Measurements from ENCODE around the gene OGDHL. TPM values are rescaled to one million over a fixed set of nuclear protein-coding genes. Genes with fewer than 3 reads are reported as not detected.
"Not testable (repeated sequence)": the region's sequence is repeated elsewhere in the genome, so short reads cannot be mapped to it uniquely, and the experiment has no call there.

Gene OGDHL
- 1.5 and 3.4 TPM in 2 replicates for total RNA-seq (2014; rRNA removed; shearing (Covaris generic))

DNA sequence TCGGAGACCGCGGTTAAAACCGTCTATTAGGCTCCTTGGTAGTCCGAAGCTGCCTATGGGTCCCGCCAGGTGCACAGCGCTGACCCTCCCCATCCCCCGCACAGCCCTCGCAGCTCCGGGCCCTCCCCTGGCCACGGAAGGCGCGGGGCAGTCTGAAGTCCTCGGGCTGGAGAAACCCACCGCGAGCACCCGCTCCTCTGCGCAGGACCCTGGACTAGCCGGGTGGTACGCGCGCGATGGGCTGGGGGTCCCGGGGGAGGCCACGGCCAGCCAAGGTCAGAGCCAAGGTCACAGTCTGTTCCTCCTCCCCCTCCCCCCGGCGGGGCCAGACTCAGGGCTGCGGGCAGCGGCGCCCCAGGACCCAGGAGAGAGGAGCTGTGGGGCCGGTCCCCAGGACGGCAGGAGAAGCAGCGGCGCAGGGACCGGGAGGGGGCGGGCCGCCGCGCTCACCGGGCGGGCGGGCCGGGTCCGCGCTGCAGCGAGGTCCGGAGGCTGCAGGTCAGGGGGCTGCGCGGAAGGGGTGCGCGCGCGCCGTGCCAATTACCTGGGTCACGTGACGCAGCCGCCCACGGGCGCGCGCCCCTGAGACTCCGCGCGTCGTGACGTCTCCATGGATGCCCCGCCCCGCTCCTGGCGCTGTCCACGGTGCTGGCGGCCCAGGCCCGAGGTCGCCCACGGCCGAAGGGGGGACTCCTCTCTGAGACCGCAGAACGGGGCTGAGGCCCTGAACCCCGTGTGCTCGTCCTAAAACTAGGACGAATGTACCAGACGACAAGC is at the start of gene OGDHL:
Gene OGDHL (minus strand): TSS at position 535 of the 777 bp plus-strand sequence. CDS start 3,731 bp downstream, outside the sequence.
- peak; percentile 77 for DNase-seq (ENCODE audit: low read depth)

DNA sequence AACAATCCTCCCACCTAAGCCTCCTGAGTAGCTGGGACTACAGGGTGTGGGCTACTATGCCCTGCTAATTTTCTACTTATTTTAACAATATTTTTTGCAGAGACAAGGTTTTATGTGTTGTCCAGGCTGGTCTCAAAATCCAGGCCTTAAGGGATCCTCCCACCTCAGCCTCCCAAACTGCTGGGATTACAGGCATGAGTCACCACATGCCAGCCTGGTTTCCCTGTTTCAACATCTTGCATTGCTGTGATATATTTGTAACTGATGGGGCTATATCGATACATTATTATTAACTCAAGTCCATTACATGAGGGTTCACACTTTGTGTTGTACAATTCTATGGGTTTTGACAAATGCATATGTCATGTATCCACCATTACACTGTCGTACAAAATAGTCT is 41.9 kb upstream of the OGDHL start:
- DNase-seq (ENCODE audit: low read depth) = no peak

DNA sequence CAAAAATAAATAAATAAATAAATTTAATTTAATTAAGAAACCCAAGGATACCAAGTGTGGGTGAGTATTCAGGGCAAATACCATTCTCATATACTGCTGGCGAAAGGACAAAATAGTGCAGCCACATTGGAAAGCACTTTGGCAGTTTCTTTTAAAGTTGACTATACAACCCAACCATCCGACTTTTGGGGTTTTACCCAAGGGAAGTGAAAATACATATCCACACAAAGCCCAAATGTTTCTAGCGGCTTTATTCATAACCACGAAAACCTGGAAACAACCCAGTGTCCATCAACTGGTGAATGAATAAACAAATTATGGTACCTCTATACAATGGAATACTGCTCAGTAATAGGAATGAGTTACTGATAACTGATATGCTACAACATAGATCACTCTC is 36.2 kb upstream of the OGDHL start:
- peak; percentile 4 for DNase-seq (ENCODE audit: low read depth)

DNA sequence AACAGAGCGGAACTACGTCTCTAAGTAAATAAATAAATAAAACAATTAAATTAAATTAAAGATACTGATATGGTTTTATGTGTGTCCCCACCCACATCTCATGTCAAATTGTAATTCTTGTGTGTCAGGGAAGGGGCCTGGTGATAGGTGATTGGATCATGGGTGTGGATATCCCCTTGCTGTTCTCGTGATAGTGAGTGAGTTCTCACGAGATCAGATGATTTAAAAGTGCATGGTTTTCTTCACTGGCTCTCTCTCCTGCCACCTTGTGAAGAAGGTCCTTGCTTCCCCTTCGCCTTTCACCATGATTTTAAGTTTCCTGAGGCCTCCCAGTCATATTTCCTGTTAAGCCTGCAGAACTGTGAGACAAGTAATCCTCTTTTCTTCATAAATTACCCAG is 29.0 kb upstream of the OGDHL start:
- DNase-seq (ENCODE audit: low read depth) = no peak

DNA sequence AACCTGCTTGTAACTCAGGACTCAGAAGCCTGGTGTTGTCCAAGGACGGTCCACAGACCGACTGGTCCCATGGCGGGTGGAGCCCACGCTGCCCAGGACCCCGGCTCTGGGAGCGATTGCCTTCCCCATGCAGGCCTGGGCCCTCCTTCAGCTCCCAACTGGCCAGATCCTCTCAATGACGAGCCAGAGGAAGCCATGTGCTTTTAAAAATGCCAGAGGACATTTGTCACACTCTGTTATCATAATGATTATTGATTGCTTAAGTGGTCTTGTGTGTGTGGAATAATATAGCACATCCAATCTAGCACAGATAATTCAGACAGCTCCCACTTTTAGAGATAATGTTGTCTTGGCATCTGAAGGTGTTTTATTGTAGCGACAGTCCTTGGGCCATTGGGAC is 22.6 kb upstream of the OGDHL start:
- DNase-seq (ENCODE audit: low read depth) = no peak

DNA sequence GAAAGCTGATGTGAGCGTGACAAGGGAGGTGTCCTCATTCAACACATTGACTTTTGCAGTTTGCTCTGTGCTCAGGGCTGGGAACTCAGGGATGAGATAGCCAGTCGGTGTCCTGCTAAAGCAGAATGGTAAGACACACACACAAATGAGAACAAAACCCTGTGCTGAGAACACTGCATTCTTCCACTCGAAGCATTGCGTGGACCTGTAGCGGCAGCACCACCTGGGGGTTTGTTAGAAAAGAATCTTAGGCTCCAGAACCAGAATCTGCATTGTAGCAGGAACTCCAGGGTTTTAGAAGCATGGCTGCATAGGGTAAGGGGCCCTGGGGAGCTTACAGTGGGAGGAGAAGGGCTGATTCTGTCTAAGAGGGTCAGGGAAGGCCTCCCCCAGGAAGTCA is 21.5 kb upstream of the OGDHL start:
- DNase-seq (ENCODE audit: low read depth) = no peak

DNA sequence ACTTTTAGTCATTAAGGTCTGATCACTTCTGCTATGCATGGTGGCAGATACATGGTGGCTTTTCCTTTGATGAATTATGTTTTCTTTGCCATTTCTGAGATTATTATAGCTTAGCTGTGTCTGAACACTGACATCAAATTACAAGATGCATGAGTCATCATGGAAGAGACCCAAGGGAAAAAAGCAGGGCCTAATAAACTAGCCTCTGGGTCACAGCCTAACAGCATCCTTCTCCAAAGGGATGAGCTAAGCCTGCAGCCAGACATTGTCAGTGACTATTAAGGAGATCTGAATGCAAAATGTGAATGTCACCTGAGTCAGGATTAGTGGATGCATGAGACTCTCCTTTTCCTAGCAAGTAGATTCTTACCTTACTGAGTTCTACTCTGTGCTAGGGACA is 19.1 kb upstream of the OGDHL start:
- no peak for DNase-seq (ENCODE audit: low read depth)

DNA sequence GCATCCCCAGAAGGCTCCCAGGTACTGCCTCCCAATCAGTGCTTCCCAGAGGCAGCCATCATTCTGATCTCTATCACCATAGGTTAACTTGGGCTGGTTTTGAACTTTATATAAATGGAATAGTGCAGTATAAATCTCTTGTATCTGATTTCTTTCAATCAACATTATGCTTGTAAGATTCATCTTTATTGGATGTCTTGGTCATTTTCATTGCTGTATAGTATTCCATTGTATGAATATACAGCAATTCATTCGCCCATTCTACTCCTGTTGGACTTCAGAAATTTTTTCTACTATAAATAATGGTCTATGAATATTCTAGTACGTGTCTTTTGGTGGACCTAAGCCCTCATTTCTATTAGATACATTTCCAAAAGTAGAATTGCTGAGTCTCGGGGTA is 16.1 kb upstream of the OGDHL start:
- no peak for DNase-seq (ENCODE audit: low read depth)

DNA sequence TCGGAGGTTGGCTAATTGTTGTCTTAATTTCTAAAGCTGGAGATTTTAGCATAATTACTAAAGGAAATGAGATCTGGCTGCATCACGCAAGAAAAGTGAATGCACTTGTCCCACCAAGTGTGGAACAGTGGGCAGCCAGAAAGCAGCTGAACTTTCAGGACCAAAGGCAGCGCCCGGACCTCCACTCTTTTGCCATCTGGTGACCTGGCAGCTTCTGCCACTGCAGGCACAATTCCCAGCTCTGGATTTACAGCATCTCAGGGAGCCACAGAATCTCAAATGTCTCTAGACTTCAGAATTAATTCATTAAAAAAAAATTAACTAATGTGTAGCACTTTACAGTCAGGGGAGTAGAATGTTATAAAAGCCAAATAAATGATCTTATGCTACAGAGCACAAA is 14.7 kb upstream of the OGDHL start:
- DNase-seq (ENCODE audit: low read depth) = no peak

DNA sequence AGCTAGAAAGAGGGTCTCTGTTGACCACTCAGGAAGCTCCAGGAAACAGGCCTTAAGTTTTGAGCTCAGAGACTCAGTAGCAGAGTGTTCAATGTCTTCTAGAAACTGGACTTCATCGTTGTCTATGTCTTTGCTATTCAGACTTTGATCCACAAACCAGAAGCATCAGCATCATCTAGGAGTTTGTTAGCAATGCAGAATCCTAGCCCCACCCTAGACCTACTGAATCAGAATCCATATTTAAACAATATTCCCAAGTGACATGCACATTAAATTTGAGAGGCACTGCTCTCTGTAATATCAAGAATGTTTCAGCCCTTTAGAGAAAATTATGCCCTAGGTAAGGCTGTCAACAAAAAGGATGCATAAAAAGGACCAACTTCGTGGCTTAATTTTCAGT is 12.9 kb upstream of the OGDHL start:
- DNase-seq (ENCODE audit: low read depth) = no peak

DNA sequence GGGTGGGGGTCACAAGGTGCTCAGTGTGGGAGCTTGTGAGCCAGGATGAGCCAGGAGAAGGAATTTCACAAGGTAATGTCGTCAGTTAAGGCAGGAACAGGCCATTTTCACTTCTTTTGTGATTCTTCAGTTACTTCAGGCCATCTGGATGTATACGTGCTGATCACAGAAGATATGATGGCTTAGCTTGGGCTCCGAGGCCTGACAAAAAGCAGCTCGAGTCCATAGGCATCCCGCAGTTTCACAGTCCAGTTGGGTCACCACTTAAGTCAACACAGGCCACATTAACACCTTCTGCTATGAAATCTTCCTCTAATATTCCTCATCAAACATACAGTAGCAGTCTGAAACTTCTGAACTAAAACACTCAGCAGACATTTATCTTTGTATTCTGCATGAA is 10.8 kb upstream of the OGDHL start:
- not testable (repeated sequence) for DNase-seq (ENCODE audit: low read depth)

DNA sequence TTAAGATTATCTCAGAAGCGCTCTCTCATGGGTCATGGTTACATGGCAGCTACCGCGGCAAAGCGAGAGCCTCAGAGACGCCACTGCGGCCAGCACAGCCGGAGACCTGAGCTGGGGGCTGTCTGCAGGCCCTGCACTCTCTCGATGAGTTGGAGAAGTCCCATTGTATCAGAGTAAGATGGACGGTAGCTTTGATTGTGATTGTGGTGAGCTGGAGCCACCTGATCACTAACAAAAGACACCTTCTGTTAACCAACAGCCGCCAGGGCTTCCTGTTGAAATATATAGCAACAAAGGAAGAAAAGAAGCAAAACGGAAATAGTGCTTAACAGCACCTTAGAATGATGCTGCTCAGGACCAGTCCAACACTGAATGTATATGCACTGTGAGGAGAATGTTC is 8.9 kb upstream of the OGDHL start:
- DNase-seq (ENCODE audit: low read depth) = not testable (repeated sequence)

DNA sequence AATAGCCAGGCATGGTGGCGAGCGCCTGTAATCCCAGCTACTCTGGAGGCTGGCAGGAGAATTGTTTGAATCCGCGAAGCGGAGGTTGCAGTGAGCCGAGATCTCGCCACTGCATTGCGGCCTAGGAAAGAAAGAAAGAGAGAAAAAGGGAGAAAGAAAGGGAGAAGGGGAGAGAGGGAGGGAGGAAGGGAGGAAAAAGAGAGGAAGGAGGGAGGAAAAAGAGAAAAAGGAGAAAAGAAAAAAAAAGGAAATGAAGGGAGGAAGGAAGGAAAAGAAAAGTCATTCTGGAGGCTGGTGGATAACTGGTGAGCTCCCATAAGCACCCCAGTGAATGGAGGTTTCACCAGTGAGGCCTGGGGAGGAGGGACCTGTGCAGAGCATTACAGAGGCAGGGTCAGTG is 7.6 kb upstream of the OGDHL start:
- DNase-seq (ENCODE audit: low read depth) = no peak

DNA sequence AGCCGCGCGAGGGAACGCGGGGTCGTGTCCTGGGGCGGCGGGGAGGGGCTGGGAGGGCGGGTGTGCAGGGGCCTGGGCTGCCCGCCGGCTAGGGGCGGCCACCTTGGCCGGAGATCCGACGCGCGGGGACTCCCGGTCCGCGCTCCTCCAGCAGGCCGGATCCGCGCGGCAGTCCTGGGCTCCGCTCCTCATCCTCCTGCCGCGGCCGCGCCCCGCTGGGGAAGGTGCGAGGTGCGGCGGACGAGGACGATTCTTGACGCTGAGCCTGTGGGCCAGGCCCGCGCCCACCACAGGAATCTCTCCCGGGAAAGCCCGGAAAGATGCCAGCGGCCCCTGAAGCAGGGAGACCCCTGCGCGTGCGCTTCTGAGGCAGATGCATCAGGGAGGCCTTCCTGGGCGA is 6.6 kb upstream of the OGDHL start:
- DNase-seq (ENCODE audit: low read depth) = no peak

DNA sequence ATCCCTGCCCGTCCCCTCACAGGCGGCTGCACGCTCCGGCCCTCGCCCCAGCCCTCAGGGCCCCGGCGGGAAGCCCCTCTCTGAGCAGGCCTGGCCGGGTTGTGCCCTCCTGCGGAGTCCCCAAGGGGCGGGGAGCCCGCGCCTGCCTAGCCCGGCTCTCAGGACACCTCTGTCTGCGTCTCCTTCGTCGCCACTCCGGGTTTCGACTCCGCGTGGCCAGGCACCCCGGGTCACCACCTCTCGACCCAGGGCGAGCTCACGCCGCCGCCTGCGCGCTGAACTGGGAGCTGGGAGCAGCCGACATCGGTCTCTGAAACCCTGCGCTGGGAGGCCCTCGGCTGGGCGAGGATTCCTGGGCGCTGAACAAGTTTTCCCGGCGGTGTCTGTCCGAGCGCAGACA is 6.2 kb upstream of the OGDHL start:
- no peak for DNase-seq (ENCODE audit: low read depth)

DNA sequence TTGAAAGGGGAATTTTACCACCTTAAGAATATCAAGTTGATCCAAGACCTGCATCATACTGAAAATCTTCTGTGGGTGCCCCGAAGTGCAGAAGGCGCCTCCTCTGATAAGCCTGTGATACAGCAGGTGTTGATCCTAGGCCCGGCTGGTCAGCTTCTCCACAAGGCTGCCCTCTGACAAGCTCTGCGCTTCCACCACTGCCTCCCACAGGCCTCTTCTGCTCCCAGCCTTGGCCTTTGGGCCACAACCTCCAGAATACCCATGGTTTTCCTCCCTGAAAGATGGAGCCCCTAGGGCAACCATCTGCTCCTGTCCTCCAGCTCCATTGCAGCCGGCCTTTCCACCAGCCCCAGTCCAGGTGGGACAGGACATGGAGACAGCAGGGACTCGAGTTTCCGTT is 5.6 kb upstream of the OGDHL start:
- no peak for DNase-seq (ENCODE audit: low read depth)

DNA sequence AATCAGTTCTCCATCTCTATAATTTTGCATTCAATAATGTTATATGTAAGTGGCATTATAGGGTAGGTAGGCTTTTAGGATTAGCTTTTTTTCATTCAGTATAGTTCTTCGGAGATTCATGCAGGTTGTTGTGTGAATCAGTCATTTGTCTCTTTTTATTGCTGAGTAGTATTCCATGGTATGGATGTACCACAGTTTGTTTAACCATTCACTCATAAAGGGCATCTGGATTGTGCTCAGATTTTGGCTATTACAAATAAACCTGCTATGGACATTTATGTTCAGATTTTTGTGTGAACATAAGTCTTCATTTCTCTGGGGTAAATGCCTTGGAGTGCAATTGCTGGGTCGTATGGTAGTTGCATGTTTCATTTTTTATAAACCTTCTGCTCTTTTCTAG is 4.4 kb upstream of the OGDHL start:
- no peak for DNase-seq (ENCODE audit: low read depth)

DNA sequence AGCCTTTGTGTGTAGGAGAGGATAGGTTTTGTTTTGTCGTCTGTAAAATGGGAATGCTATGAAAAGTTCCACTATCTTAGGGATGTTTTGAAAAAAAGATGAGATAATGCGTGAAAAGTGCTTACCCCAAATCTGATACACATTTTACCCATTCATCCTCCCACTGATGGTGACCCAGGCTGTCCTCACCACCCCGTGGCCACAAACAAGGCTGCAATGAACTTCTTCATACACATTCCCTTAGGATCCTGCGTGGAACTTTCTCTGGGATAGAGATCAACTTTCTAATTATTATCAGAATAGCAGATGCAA is 399 bp upstream of the OGDHL start:
- DNase-seq (ENCODE audit: low read depth) = no peak

DNA sequence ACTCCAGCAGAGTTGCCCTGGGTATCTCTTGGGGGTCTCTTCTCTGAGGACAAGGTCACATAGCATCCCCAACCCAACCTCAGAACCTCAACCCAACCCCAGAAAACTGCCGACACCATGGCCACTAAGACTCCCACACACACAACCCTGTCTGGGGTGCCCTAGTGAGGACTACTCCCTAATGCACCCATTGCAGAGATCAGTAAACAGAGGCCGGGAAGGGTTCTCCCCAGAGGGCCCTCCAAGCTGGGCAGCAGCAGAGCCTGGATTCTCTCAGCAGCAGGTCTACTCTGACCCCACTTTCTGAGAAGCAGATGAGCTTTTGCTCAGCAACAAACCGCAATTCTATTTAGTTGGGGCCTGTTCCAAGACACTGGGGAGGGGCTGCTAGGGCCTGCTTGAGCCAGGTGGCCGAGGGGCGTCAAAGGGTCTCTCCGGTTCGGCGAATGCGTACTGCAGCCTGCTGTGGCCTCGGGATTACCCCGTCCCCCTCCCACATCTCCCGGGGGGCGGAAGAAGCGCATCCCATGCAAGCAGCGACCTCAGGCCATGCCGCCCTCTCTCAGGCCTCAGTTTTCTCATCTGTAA is 828 bp downstream of the OGDHL start:
- DNase-seq (ENCODE audit: low read depth) = no peak

DNA sequence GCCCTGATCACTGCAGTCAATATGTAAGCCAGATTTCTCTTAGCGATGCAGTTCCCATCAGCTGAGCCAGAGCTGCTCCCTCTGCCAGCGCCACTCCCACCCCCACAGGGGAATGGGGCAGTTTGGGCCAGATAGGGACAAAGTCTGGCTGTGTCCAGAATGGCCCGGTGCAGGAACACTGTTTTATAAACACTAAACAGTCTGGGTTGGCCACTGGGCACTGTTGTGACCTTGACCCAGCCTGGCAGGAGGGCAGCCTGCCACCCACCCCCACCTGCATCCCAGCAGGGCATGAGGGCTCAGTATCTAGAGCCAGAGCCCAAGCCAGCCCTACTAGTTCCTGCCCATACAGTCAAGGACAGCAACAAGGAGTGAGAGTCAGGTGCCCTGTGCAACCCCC is 1.3 kb downstream of the OGDHL start:
- no peak for DNase-seq (ENCODE audit: low read depth)

DNA sequence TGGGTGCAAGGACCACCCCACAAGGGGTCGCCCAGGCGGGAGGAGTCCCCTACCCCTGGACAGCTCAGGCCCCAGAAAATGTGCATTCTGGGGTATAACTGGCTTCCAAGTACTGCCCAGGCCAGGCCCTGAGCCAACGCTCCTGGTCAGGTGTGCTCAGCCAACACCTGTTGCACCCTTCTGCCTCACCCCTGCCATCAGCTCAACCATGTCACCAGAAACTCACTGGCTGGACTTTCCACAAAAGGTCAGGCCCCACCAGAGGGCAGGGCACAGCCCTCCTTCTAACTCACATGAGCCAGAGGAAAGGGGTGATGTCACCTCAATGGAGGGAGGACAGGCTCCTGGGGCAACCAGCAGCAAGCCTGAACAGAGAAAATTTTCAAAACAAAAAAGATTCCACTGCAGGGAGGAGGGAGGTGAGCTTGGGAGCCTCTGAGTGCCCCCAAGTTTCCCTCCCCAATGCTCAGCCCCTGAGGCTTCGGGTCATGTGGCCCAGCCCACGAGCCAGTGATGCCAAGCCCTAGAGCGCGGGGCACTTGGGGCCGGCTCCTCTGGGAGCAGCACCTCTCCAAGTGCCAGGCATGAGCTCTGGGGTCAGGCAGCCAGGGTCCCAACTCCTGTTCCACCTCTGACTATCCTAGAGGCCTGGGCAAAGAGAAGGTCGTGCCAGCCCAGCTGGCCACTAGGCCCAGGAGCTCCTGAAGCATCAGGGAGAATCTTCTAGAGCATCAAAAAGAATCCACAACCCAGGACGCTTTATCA is 2.2 kb downstream of the OGDHL start:
- DNase-seq (ENCODE audit: low read depth) = no peak

DNA sequence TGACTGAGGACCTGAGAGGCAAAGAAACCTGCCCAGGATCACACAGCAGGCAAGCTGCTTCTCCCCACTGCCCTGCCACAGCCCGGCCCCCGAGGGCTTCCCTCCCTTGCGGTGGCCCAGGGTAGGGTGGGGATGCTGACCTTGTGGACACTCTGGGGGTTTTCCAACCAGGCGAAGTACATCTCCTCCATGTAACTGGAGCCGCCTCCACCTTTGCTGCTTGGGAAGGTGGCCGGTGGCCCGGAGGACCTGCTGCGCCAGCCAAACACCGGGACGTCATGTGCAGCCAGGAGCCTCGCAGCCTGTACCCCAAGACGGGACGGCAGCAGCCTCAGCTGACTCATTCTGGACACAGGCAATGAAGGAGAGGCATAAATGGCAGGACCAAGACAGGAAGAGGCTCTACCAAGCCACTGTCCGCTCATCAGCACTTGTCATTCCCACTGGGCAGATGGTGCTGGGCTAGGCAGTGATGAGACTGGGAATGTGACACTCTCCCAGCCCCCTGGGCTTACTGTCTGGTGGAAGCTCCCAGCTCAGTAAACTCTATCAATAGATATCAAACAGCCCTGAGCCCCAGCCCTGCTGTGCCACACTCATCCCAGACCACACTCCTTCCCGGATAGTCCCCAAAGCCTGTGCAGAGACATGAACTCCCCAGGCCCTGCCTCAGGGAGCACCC is 3.7 kb downstream of the OGDHL start:
- DNase-seq (ENCODE audit: low read depth) = no peak

DNA sequence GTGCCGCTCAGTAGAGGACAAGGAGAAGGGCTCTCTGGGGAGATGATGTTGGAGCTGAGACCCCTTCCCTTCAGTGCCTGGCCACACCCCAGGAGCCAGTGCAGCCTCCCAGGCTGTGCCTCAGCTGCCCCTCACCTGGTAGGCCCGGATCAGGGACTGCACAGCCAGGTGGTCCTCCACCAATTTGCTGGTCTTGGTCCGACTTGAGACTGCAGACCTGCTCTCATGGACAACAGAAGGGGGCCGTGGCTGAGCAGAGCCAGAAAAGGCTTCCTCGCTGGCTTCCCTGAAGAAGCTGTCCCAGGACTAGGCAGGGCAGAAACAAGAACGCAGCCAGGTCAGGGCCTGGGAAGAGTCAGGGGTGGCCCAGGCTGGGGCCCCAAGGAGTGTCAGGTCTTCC is 5.5 kb downstream of the OGDHL start:
- no peak for DNase-seq (ENCODE audit: low read depth)
